HEK293T (cell line): ENCODE results near the gene PRKCA.

Experiments used
- ARNT ChIP-seq: fragments of 450-650 bp; IDR thresholded peaks from 2 replicates; pipeline ENCODE4 v1.6.1; 2017; ENCODE audit warnings: mild to moderate bottlenecking
- BHLHE40 ChIP-seq: fragments of 450-650 bp; IDR thresholded peaks from 2 replicates; pipeline ENCODE4 v1.6.1; 2016; ENCODE audit warnings: mild to moderate bottlenecking, moderate library complexity, borderline replicate concordance
- ELF4 ChIP-seq: fragments of 450-650 bp; IDR thresholded peaks from 2 replicates; pipeline ENCODE4 v1.6.1; 2017; ENCODE audit warnings: antibody characterized with exemption
- FOXA1 ChIP-seq: fragments of 450-650 bp; IDR thresholded peaks from 2 replicates; pipeline ENCODE4 v1.6.1; 2016; ENCODE audit warnings: mild to moderate bottlenecking
- FOXK2 ChIP-seq: fragments of 450-650 bp; IDR thresholded peaks from 2 replicates; pipeline ENCODE4 v1.6.1; 2016; ENCODE audit warnings: mild to moderate bottlenecking
- FOXM1 ChIP-seq: fragments of 450-650 bp; IDR thresholded peaks from 2 replicates; pipeline ENCODE4 v1.6.1; 2017; ENCODE audit warnings: mild to moderate bottlenecking, borderline replicate concordance
- HDGF ChIP-seq: fragments of 450-650 bp; IDR thresholded peaks from 2 replicates; pipeline ENCODE4 v1.6.1; 2017; ENCODE audit warnings: antibody characterized with exemption, borderline replicate concordance
- L3MBTL2 ChIP-seq: fragments of 450-650 bp; conservative IDR thresholded peaks from 2 replicates; pipeline ENCODE4 v1.6.1; 2016; ENCODE audit warnings: mild to moderate bottlenecking
- NFRKB ChIP-seq: fragments of 450-650 bp; IDR thresholded peaks from 2 replicates; pipeline ENCODE4 v1.6.1; 2016; ENCODE audit warnings: mild to moderate bottlenecking, moderate library complexity
- PKNOX1 ChIP-seq: fragments of 450-650 bp; IDR thresholded peaks from 2 replicates; pipeline ENCODE4 v1.6.1; 2016
- SP1 ChIP-seq: fragments of 450-650 bp; IDR thresholded peaks from 2 replicates; pipeline ENCODE4 v1.6.1; 2017
- SUZ12 ChIP-seq: fragments of 450-650 bp; IDR thresholded peaks from 2 replicates; pipeline ENCODE4 v1.6.1; 2016; ENCODE audit warnings: mild to moderate bottlenecking
- TARDBP ChIP-seq: fragments of 450-650 bp; IDR thresholded peaks from 2 replicates; pipeline ENCODE4 v1.6.1; 2016
- ZNF384 ChIP-seq: fragments of 450-650 bp; IDR thresholded peaks from 2 replicates; pipeline ENCODE4 v1.6.1; 2016

GRCh38 chr17:66488864-66489263, 186.5 kb downstream of the PRKCA start:
- TF ChIP-seq PKNOX1 = no peak
- no peak for TF ChIP-seq SUZ12
- no peak for TF ChIP-seq L3MBTL2
- TF ChIP-seq BHLHE40 = no peak
- no peak for TF ChIP-seq FOXM1
- no peak for TF ChIP-seq SP1
- TF ChIP-seq NFRKB = no peak
- no peak for TF ChIP-seq HDGF
- TF ChIP-seq FOXA1 = no peak
- TF ChIP-seq FOXK2 = no peak
- no peak for TF ChIP-seq ELF4
- TF ChIP-seq ARNT = no peak
- no peak for TF ChIP-seq TARDBP
- no peak for TF ChIP-seq ZNF384
